Upper lobe of right lung (tissue), 1 donor: ENCODE results near the gene TCEAL7. TPM values are rescaled to one million over a fixed set of nuclear protein-coding genes. Genes with fewer than 3 reads are reported as not detected.

Source experiments
- ATAC-seq: fragments of 200-7000 bp; cut with Tn5 transposase; one replicate; pipeline ENCODE4 v1.9.1; 2020; ENCODE audit warnings: mild to moderate bottlenecking, moderate library complexity
- DNase-seq: peaks from one replicate; pipeline ENCODE4 v3.0.0-alpha.2; 2020
- H3K27ac ChIP-seq: fragments of 200-600 bp; one replicate; pipeline ENCODE4 v1.8.0; 2022
- H3K27me3 ChIP-seq: fragments of 200-600 bp; one replicate; pipeline ENCODE4 v1.8.0; 2022; ENCODE audit warnings: mild to moderate bottlenecking
- H3K36me3 ChIP-seq: fragments of 200-600 bp; one replicate; pipeline ENCODE4 v1.8.0; 2022
- H3K4me1 ChIP-seq: fragments of 200-600 bp; one replicate; pipeline ENCODE4 v1.8.0; 2022
- H3K4me3 ChIP-seq: fragments of 200-600 bp; one replicate; pipeline ENCODE4 v1.8.0; 2022; ENCODE audit warnings: mild to moderate bottlenecking
- H3K9me3 ChIP-seq: fragments of 200-600 bp; one replicate; pipeline ENCODE4 v1.8.0; 2022
- intact Hi-C: fragments of 100-400 bp; cut with DNase I; formaldehyde crosslinking; loops from one replicate; pipeline ENCODE4 v1.11.0; 2022
- total RNA-seq: library from RNA; stranded (reverse); fragmentation: NEBNext Ultra II Directional; extraction: Animal tissue kit (Norgen Biotek cat#: 25700); gene quantifications from one replicate; pipeline ENCODE4 v1.2.1, GENCODE V29; 2021
- TF ChIP-seq, protein P1 (sequence below): fragments of 200-600 bp; IDR thresholded peaks from one replicate; pipeline ENCODE4 v1.8.0; 2022; ENCODE audit warnings: antibody characterized with exemption
- donor health status: DM: no; HTN: yes; CAD: no; lungs with severe emphysema.

Gene TCEAL7
- total RNA-seq, 1 donor from 2014 or later = 2.6 TPM

GRCh38 chrX:103372886-103373285 lies 42.8 kb downstream of the TCEAL7 start:
- Histone ChIP-seq H3K9me3 (no peaks in the 10 kb centered on the region), H3K4me1 (no peaks in the 10 kb centered on the region), H3K27ac (no peak overlapping the region), H3K4me3 (no peak overlapping the region), H3K27me3 (no peaks in the 10 kb centered on the region), H3K36me3 (no peaks in the 10 kb centered on the region)
- TF ChIP-seq, protein P1, sequence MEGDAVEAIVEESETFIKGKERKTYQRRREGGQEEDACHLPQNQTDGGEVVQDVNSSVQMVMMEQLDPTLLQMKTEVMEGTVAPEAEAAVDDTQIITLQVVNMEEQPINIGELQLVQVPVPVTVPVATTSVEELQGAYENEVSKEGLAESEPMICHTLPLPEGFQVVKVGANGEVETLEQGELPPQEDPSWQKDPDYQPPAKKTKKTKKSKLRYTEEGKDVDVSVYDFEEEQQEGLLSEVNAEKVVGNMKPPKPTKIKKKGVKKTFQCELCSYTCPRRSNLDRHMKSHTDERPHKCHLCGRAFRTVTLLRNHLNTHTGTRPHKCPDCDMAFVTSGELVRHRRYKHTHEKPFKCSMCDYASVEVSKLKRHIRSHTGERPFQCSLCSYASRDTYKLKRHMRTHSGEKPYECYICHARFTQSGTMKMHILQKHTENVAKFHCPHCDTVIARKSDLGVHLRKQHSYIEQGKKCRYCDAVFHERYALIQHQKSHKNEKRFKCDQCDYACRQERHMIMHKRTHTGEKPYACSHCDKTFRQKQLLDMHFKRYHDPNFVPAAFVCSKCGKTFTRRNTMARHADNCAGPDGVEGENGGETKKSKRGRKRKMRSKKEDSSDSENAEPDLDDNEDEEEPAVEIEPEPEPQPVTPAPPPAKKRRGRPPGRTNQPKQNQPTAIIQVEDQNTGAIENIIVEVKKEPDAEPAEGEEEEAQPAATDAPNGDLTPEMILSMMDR = no peak
- intact Hi-C loops = no loop called here
- DNase-seq = no peak
- ATAC-seq = no peak

GRCh38 chrX:103373581-103373980 lies 43.5 kb downstream of the TCEAL7 start:
- intact Hi-C loops = no loop called here
- TF ChIP-seq, protein P1 = no peak

GRCh38 chrX:103376118-103376978 lies 46.3 kb downstream of the TCEAL7 start, which contains the start of gene BEX3:
TSS of gene BEX3 (plus strand) at chrX:103376538. CDS start at chrX:103377522, 984 bp downstream.
- H3K27me3 ChIP-seq = no peaks in the 10 kb centered on the region
- no peaks in the 10 kb centered on the region for H3K4me1 ChIP-seq
- no peaks in the 10 kb centered on the region for H3K9me3 ChIP-seq
- peak; percentile 92 for ATAC-seq
- intact Hi-C loops = no loop called here
- peak within 1 kb of the TSS; percentile 79 for H3K27ac ChIP-seq
- TF ChIP-seq, protein P1 = no peak
- DNase-seq = peak; percentile 81
- peak within 1 kb of the TSS; percentile 66 for H3K4me3 ChIP-seq
- H3K36me3 ChIP-seq = no peaks in the 10 kb centered on the region

More at GRCh38 chrX:103373581-103373980, 43.5 kb downstream of the TCEAL7 start:
- H3K4me3 ChIP-seq = no peak overlapping the region
- H3K27me3 ChIP-seq = no peaks in the 10 kb centered on the region
- H3K4me1 ChIP-seq = no peaks in the 10 kb centered on the region
- DNase-seq = no peak
- ATAC-seq = no peak
- no peaks in the 10 kb centered on the region for H3K36me3 ChIP-seq
- no peaks in the 10 kb centered on the region for H3K9me3 ChIP-seq
- H3K27ac ChIP-seq = no peak overlapping the region

DNA sequence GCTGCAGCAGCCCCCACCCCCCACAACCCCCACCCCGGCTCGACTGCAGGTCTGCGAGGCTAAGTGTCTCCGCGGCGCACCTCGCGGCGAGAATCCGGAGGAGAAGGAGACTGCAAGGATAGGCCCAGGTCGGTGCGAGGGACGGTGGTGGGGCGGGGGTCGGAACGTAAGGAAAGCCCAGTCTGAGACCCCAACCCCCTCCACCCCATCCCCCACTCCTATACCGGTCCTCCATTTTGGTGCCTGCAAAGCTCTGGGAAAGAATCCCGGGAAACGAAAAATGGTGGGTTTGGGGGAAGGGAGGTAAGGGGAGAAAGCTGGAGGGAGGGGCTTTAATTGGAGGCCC lies 46.9 kb downstream of the TCEAL7 start:
- peak overlapping the region; percentile 79 for H3K27ac ChIP-seq
- DNase-seq (no peak), ATAC-seq (peak; percentile 63)
- no peaks in the 10 kb centered on the region for H3K27me3 ChIP-seq
- H3K9me3 ChIP-seq = no peaks in the 10 kb centered on the region
- H3K36me3 ChIP-seq = no peaks in the 10 kb centered on the region
- peak overlapping the region; percentile 66 for H3K4me3 ChIP-seq
- TF ChIP-seq, protein P1 = no peak
- no peaks in the 10 kb centered on the region for H3K4me1 ChIP-seq
- intact Hi-C loops = no loop called here

- ATAC-seq = no peak
- no peak overlapping the region for H3K27ac ChIP-seq
- intact Hi-C loops = no loop called here
Measured at GRCh38 chrX:103378990-103379389, 49.0 kb downstream of the TCEAL7 start.

More at GRCh38 chrX:103378990-103379389, 49.0 kb downstream of the TCEAL7 start:
- H3K27me3 ChIP-seq = no peaks in the 10 kb centered on the region
- H3K4me3 ChIP-seq = no peak overlapping the region
- H3K36me3 ChIP-seq = no peaks in the 10 kb centered on the region
- no peak for DNase-seq
- no peaks in the 10 kb centered on the region for H3K9me3 ChIP-seq
- TF ChIP-seq, protein P1 = no peak
- H3K4me1 ChIP-seq = no peaks in the 10 kb centered on the region

Other genes with a start within 250 kb of the TCEAL7 start
- gene NXF3, start 237.1 kb upstream of the TCEAL7 start, total RNA-seq = 14.1 TPM
- gene BEX4, start 115.1 kb upstream of the TCEAL7 start, total RNA-seq = 36.1 TPM
- gene TCEAL8, start 75.1 kb upstream of the TCEAL7 start, total RNA-seq = 42.9 TPM
- gene TCEAL5, start 53.5 kb upstream of the TCEAL7 start, total RNA-seq = not detected
- 16.9 TPM for gene BEX2, start 19.2 kb upstream of the TCEAL7 start, total RNA-seq
- 45.4 TPM for gene TCEAL9, start 26.3 kb downstream of the TCEAL7 start, total RNA-seq
- 124 TPM for gene BEX3, start 46.3 kb downstream of the TCEAL7 start, total RNA-seq
- gene RAB40A, start 189.2 kb downstream of the TCEAL7 start, total RNA-seq = 1.1 TPM